CD4-positive, alpha-beta T cell treated with Interleukin-4 for 1 hour (primary cell): ENCODE data around the gene MAFF.
"Not testable (repeated sequence)": the region's sequence is repeated elsewhere in the genome, so short reads cannot be mapped to it uniquely, and the experiment has no call there.

ENCODE experiments used
- DNase-seq, 2 donors: peaks; one replicate each; pipeline ENCODE4 v3.0.0-alpha.2; 2020 to 2022

The MAFF gene

DNA sequence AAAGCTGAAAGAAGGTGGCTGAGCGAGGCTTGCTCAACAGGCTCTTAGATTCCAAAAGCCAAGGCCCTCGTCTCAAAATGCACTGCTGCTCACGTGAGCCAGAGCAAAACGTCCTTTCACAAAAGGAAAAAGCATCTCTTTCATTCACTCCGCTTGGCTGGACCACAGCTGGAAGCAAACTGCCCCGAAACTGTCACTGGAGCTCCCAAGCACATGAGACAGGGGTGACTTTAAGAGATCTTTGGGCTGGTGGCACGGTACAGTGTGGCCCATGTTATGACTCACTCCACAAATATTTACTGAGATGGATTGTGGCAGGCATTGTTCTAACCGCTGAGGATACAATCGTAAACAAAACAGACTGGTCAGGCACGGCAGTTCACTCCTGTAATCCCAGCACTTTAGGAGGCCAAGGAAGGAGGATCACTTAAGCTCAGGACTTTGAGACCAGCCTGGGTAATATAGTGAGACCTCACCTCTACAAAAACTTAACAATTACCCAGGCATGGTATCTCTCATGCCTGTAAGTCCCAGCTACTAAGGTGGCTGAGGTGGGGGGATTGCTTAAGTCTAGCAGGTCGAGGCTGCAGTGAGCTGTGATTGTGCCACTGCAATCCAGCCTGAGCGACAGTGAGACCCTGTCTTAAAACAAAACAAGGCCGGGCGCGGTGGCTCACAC is 23.7 kb upstream of the MAFF start:
- no peak for DNase-seq

DNA sequence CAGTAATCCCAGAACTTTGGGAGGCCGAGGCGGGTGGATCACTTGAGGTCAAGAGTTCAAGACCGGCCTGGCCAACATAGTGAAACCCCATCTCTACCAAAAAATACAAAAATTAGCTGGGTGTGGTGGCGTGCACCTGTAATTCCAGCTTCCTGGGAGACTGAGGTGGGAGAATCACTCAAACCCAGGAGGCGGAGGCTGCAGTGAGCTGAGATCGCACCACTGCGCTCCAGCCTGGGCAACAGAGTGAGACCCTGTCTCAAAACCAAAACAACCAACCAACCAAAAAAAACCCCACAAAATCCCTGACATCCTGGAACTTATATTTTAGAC is 23.2 kb upstream of the MAFF start:
- not testable (repeated sequence) for DNase-seq

DNA sequence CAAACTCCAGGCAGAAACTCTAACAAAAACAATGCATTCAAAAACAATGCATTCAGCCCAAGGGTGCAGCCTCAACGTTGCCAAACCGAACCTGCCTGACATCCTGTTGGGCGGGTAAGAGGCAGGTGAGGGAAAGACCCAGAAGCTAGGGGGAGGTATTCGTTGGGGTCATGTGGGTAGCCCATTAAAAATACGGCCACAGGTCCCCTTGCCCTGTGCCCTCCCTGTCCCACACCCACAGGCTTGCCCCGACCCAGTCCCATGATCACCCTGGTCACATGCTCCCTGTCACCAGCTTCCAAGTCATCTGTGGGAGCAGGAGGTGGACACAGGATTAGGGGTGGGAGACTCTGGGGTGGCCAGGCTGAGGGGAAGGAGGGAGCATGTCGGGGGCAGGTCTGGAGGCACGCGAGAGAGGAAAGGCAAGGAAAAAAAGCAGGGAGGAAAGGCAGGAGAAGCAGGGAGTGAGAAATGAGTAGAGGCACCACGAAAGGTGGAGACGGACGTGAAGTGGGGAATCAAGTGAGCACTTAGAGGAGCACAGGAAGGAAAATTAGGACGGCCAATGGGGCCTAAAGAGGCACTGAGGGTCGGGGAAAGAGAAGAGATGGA is 20.8 kb upstream of the MAFF start:
- peak; percentile 56 to 71 for DNase-seq

DNA sequence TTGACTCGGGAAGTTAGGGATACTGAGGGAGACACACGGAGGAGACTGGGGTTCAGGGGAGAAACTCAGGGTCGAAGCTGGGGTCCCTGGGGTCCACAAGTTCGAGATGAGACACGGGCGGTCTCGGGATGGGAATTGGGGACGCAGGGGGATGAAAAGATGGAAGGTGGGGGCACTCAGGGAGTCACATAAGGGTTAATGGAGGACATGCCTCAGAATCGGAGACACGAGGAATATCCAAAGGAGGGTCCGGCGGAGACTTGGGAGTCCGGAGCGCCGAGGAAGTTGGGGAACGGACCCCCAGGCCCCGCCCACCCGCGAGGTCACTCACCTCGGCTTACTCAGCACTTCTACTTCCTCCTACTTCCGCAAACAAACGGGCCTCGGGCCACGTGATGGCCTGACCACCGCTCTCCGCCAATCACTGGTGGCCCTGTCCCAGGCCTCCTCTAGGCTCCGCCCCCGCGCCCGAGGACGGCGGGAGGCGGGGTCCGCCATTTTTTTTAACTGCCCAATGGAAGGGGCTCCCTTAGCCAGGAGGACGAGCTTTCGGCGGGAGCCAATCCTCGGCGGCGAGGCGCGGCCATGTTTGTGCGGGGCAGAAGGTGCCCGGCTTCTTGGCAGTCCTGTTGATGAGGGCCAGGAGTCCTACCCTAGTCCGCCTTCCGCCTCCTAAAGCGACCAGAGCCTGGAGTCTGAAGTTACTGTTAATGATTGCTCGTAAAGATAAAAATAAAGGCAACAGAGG is 20.2 kb upstream of the MAFF start, which contains the start of gene PLA2G6:
TSS of gene PLA2G6 (minus strand) at position 378 of the 748 bp plus-strand sequence. CDS start 12,404 bp downstream, outside the sequence.
- peak; percentile 99 for DNase-seq

DNA sequence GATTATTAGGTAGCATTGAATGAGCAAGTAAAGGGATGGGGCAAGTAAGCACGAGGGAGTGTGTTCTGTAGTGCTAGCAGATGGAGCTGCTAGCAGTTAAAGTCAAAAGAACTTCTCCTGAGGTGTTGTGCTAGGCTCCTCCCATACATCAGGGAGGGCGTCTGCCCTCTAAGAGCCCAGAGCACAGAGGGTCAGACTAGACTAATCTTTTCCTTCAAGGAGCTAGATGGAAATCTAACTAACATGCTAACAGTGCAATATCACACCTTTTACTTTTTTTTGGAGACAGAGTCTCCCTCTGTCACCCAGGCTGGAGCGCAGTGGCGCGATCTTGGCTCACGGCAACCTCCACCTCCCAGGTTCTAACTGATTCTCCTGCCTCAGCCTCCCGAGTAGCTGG is 17.0 kb upstream of the MAFF start:
- no peak for DNase-seq

DNA sequence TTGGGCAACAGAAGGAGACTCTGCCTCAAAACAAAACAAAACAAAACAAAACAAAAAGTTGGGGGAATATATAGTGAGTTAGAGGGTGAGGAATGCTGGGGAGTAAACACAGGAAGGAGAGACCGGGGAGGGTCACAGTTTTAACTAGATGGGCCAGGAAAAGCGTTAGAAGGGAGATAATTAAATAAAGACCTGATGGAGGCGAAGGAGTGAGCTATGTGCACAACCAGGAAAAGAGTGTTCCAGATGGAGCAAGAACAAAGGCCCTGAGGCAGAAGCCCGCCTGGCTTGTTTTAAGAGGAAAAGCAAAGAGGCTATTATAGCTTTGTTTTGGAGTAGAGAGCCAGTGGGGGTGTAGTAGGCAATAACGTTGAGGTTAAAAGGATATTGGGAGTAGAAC is 15.4 kb upstream of the MAFF start:
- DNase-seq, result no peak

DNA sequence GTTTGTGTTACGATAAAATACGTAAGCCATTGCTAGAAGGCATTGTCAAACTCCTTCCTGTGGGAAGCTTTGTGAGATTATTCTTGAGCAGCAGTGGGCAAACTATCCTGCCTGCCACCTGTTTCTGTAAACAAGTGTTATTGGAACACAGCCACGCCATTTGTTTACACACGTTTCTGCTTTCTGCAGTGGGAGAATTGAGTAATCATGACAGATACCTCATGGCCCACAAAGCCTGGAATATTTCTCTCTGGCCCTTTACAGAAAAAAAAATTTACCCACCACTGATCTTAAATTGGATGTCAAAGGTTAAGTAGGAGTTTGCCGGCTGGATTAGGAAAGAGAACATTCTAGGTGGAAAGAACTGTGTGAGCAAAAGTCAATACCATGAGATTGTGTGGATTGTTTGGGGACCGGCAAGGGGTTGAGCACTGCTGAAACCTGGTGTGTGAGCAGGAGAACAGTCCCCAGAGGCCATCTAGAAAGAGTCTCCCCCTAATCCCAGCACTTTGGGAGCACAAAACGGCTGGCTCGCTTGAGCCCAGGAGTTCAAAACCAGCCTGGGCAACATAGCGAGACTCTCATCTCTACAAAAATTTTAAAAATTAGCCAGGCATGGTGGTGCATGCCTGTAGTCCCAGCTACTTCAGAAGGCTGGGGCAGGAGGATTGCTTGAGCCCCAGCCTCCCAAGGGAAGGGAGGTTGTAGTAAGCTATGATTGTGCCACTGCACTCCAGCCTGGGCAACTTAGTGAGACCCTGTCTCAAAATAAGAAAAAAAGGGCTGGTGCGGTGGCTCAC is 14.2 kb upstream of the MAFF start:
- DNase-seq, result no peak

DNA sequence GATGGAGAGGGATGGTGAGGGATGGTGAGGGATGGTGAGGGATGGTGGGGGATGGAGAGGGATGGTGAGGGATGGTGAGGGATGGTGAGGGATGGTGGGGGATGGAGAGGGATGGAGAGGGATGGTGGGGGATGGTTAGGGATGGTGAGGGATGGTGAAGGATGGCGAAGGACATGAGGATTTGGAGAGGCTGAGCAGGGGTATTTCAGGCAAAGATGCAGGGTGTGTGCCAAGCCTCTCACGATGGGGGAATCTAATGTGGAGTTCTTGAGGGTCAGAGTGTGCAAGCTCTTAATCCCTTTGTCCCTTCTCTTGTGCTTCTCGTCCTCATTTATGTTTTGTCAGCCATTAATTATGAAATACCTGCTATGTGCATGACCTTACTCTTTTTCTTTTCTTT is 12.7 kb upstream of the MAFF start:
- no peak for DNase-seq

DNA sequence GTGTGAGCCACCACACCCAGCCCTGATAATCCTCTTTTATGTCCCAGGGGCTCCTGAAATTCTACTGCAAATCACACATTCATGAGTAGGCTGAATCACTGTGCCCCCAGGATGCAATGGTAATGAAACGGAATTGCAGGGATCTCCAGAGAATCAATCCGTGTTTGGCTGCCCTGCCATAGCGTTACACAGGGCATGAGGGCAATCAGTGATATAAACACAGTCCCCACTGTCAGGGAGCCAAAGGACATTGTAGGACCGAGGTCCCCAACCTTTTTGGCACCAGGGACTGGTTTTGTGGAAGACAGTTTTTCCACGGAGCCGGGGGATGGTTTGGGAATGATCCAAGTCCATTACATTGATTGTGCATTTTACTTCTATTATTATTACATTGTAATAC is 11.2 kb upstream of the MAFF start:
- DNase-seq, result no peak

DNA sequence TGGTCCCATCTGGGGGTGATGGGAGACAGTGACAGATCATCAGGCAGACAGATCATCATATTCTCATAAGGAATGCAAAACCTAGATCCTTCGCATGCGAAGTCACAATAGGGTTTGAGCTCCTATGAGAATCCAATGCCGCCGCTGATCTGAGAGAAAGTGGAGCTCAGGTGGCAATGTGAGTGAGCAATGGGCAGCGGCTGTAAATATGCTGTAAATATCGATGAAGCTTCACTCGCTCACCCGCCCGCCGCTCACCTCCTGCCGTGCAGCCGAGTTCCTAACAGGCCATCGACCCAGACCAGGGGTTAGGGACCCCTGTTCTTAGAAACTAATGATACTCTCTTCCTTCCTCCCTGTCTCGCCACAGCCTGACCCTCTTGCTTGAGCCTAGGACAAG is 10.7 kb upstream of the MAFF start:
- DNase-seq, result no peak

DNA sequence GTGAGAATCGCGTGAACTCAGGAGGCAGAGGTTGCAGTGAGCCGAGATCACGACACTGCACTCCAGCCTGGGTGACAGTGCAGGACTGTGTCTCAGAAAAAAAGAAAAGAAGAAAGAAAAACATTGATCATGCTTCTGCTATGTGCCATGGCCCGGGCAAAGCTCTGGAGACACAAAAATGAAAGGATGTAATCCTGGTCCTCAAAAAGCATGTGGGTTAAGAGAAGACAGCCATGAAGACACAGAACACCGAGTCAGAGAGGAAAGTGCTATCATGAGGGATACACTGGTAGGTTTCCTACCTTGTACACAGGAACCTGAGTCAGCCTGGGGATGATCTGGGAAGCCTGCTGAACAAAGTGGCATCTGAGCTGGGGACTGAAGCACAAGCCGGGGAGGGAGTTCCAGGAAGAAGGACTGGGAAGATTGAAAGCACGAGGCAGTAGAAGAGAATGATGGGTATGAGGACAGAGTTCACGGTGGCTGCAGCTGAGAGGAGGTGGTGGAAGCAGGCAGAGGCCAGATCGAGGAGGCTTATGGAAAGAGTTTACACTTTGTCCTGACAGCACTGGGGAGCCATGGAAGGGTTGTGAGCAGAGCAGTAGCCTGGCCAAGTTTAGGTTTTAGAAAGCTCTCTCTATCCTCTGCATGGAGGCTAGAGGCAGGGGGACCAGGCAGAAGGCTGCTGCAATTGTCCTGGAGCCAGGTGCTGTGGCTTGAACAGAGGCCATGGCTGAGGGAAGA is 9.9 kb upstream of the MAFF start:
- no peak for DNase-seq

DNA sequence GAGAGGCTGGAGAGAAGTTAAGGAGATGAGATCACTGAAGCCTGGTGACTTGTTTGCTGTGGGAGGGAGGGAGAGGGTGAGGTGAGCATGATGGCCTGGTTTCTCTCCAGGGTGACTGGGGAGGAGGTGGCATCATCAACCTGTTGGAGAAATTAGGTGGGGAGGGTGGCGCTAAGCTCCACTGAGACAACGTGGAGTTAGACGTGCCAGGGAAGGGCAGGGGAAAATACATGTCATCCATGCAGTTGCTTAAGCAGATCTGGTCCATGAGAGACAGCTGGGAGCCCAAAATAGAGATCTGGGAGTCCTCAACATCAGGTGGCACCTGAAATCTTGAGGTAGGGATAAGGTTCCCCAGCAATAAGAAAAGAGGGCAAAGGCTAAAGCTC is 9.3 kb upstream of the MAFF start:
- no peak for DNase-seq

DNA sequence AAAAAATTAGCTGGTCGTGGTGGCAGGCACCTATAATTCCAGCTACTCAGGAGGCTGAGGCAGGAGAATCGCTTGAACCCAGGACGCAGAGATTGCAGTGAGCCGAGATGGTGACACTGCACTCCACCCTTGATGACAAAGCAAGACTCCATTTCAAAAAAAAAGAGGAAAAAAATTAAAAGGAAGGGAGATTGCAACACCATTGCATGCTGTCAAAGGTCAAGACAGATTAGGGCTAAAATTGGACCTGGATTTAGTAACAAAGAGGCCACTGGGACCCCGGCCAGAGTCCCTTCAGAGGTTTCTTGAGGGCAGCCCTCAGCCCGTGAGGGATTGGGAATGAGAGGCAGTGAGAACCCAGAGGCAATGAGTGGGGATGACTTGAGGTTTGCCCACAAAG is 8.2 kb upstream of the MAFF start:
- peak in 1 of 2 donors; percentile 28 for DNase-seq

DNA sequence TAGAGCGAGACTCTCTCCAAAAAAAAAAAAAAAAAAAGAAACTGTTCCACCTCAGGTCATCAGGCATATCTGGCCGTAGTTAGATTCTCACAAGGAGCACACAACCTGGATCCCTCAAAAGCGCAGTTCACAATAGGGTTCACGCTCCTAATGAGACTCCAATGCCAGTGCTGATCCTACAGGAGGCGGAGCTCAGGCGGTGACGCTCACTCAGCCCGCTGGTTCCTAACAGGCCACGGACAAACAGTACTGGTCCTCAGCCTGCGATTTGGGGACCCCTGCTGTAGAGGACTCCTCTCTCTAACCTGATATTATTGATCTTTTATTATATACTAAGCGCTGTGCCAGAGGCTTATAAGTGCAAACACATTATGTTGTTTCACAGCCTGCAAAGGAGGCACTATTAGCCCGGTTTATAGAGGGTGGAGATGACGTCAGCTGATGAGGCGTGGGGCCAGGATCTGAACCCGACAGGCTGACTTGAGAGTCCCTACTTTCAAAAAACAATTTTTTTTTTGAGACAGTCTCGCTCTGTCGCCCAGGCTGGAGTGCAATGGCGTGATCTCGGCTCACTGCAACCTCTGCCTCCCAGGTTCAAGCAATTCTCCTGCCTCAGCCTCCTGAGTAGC is 4.9 kb upstream of the MAFF start:
- no peak for DNase-seq

DNA sequence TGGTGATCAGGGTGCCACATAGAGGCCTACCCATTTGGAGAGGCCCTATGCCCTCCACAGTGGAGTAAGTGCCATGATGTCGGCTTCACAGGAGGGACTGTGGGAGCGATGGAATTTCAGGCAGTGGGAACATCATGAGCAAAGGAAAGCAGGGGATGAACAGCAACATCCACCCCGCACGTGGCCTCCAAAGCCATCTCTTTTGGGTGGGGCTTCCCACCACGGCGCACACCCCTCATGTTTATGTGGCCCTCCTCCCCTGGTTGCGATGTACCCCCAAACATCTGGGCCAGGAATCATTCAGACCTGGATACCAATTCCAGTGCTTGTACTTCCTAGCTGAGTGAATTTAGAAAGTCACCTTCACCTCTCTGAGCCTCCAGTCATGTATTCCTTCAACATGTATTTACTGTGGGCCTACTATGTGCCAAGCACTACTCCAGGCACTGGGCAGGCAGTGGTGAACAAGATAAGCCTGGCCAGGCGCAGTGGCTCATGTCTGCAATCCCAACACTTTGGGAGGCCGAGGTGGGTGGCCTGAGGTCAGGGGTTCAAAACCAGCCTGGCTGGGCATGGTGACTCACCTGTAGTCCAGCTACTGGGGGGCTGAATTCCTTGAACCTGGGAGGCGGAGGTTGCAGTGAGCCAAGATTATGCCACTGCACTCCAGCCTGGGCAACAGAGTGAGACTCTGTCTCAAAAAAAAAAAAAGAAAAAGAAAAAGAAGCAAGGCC is 1.8 kb upstream of the MAFF start:
- DNase-seq, result no peak

DNA sequence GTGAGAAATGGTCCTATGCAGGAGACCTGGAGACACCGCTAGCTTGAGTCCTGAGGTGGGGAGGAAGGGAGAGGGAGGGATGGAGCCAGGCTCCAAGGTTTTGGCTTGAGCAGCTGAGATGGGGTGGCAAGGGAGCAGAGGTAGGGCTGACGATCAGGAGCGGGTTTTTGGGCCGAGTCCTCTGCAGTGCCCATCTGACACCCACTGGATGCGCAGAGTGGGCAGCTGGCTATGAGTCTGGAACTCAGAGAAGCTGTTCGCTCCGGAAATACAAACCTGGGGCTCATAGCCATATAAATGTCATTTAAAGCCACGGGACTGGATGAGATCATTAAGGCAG is 453 bp upstream of the MAFF start:
- no peak for DNase-seq

DNA sequence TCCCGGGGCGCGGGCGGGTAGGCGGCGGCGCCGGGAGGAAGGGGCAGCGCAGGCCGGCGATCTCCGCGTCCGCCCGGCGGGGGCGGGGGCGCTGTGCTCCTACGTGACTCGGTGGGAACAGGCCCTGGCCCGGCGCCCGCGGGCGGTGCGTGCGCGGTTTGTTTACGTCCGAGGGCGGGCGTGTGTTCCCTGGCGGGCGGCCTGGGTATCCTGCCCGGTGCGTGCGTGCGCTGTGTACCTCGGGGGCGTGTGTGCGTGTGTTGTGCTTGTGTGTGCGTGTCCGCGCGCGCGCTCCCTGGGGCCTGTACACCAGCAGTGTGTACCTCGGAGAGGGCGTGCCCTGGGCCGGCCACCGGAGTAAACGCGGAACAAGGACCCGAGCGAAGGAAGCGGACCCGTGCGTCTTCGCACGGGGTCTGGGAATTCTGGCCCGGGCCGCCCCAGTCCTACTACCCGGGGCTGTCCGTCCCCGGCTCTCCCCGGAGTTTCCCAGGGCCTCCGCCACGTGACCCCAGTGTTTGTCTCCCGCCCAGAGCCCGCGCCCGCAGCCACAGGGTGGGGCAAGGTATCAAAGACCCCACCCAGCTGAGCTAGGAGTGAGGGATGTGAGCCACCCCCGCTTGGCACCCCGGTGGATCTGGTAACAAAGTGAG is 769 bp downstream of the MAFF start:
- DNase-seq, result peak; percentile 60 to 66

DNA sequence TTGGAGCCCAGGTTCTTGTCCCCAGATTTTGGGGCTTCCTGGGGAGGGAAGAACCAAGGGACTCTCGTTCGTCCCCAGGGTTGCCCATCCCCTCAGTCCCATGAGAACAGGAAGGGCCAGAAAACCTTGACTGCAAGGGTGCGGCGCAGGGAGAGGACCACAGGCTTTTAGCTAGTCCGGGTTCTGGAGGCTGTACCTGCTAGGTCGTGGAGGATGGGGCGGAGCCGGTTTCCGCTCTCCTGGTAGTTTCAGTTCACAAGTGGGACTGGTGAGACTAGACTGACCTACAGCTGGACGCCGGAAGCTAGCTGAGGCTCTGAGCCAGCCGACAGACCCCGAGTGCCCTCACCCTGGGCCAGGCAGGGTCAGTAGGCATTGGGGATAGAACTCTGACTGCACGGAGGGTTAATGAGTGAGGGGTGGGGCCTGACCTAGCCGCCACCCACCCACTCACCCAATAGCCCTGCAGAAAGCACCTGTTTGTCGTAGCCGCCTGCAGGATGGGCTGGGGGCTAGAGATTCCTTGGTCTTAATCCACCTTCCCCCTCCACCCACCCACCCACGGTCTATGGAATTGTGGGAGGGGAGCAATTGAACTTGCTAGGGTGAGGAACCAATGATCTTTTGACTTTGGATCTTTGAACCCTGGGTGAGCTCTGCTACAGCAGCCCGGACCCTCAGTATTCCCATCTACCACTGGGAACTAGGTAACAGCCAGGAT is 1.5 kb downstream of the MAFF start:
- peak in 1 of 2 donors; percentile 53 for DNase-seq

DNA sequence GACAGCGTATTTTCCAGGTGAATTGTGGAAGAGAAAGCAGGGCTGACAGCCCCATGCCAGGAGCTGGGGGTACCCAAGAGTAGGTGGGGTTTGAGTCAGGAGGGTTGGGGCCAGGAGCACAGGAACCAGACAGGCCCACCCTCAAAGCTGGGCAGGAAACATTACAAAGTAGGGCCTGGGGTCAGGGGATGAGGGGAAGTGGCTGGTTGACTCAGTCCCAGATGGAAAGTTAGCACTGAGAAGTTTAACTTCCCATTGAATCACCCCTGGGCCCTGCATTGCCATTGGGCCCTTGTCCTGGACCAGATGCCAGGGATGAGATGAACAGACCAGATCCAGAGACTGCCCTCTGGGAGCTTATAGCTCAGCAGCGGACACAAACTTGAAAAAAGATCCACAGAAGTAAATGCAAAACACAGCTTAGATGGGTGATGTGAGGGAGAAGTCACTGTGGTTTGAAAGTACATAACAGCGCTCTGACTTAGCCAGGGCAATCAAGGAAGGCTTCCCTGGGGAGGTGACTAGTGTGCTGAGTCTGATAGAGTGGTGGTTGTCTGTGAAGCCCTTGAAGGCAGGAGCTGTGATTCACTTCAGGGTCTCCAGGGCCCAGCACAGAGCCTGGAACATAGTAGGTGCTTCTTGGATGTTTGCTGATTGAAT is 2.2 kb downstream of the MAFF start:
- DNase-seq, result no peak

DNA sequence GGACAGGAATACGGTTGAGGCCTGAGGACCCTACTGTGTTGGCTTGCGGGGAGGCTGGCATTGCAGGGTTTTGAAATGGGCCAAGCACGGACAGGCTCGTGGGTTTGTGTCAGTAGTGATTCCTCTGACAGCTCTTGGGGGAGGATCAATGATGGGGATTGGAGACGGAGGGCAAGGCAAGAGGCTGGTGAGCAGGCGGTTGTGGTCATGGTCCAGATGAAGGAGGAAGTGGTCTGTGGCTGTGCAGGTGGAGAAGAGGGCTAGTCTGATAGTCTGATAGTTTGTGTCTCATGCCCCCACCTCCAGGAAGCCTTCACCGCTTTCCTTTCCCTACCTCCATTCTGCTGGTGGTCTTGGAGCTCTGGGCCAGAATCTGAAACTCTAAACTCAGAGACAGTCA is 3.0 kb downstream of the MAFF start:
- peak; percentile 35 to 52 for DNase-seq
